Coronary artery (tissue), 2 donors: ENCODE data around the gene PCYT2.
"Not testable (repeated sequence)": the region's sequence is repeated elsewhere in the genome, so short reads cannot be mapped to it uniquely, and the experiment has no call there.

Experiments used
- DNase-seq: peaks from one replicate; pipeline ENCODE4 v3.0.0-alpha.2; 2017; ENCODE audit warnings: low spot score
- H3K27ac ChIP-seq, 2 donors: fragments of 200-600 bp; sonication (generic); one replicate each; pipeline ENCODE4 v1.5.1; 2016 to 2019
- H3K4me3 ChIP-seq: fragments of 200-600 bp; sonication (generic); 2 replicates; pipeline ENCODE4 v1.5.1; 2016; ENCODE audit warnings: mild to moderate bottlenecking, moderate library complexity
- TF ChIP-seq, protein P1 (sequence below): fragments of 200-600 bp; sonication (generic); IDR thresholded peaks from one replicate; pipeline ENCODE4 v1.5.1; 2019; ENCODE audit warnings: antibody characterized with exemption

Gene PCYT2

DNA sequence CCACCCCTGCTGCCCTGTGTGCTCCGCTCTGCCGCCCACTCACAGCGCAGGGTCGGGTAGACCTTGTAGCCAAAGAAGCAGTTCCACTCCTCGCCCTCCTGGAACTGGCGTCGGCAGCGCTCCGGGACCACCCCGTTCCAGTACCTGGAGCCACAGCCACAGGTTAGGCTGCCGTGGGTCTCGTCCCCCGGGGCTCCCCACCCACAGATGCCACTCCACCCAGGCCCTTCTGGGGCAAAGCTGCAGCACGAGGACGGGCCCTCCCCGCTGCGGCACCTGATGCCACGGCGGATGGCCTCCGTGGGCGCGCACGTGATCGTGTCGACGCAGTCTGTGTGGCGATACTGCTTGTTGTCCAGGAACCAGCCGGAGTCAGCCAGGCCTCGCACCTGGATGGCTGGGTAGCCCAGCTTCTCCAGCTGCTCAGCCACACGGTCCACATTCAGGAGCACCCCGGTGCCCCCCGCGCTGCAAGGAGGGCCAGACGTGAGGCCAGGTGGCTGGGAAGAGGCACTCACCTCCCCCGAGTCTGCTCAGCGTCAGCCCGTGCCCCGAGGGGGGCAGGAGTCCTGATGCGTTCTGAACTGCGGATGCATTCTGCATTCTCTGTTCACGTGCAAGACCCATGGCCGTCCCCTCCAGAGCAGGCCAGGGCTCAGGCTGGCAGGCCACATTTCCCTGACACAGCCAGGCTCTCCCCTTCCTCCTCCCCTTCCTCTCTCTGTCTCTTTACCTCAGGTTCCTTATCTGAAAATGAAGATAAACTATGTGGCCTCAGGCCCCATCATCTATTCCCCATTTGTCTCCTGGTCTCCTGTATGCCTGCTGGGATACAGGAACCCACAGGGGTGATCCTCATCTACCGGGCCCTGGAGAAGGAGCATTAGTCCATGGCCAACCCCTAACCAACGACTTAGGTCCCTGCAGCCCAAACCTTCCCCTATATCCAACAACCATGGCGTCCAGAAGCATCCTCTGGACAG is 45.7 kb upstream of the PCYT2 start:
- TF ChIP-seq, protein P1, sequence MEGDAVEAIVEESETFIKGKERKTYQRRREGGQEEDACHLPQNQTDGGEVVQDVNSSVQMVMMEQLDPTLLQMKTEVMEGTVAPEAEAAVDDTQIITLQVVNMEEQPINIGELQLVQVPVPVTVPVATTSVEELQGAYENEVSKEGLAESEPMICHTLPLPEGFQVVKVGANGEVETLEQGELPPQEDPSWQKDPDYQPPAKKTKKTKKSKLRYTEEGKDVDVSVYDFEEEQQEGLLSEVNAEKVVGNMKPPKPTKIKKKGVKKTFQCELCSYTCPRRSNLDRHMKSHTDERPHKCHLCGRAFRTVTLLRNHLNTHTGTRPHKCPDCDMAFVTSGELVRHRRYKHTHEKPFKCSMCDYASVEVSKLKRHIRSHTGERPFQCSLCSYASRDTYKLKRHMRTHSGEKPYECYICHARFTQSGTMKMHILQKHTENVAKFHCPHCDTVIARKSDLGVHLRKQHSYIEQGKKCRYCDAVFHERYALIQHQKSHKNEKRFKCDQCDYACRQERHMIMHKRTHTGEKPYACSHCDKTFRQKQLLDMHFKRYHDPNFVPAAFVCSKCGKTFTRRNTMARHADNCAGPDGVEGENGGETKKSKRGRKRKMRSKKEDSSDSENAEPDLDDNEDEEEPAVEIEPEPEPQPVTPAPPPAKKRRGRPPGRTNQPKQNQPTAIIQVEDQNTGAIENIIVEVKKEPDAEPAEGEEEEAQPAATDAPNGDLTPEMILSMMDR, result no peak
- Histone ChIP-seq H3K27ac (no peak overlapping the region), H3K4me3 (no peak overlapping the region)
- DNase-seq, result no peak

DNA sequence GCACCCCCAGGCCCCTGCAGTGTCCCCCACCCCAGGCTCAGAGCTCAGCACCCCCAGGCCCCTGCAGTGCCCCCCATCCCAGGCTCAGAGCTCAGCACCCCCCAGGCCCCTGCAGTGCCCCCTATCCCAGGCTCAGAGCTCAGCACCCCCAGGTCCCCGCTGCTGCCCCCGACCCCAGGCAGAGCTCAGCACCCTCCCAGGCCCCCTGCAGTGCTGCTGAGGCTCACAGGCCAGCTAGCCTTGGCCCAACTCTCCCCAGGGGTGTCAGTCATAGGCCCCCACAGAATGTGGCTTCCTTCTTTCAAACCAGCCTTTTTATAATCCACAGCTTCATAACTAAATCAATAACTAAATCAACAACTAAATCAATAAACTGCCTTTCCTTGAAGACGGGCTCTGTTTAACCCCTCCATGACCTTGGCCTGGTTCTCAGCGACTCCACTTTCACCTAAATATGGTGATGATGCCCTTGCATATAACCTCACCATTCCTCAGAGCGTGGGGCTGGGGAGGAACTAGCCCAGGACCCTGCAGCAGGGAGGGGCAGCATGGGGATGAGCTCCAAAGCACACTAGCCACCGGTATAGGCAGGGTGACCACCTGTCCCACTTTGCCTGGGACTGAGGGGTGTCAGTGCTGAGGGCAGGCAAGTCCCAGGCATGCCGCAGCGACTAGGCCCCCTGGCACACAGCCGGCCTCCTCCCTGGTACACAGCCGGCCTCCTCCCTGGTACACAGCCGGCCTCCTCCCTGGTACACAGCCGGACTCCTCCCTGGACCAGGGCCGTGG is 44.8 kb upstream of the PCYT2 start:
- no peak overlapping the region for H3K4me3 ChIP-seq
- no peak for DNase-seq
- TF ChIP-seq, protein P1, result no peak

DNA sequence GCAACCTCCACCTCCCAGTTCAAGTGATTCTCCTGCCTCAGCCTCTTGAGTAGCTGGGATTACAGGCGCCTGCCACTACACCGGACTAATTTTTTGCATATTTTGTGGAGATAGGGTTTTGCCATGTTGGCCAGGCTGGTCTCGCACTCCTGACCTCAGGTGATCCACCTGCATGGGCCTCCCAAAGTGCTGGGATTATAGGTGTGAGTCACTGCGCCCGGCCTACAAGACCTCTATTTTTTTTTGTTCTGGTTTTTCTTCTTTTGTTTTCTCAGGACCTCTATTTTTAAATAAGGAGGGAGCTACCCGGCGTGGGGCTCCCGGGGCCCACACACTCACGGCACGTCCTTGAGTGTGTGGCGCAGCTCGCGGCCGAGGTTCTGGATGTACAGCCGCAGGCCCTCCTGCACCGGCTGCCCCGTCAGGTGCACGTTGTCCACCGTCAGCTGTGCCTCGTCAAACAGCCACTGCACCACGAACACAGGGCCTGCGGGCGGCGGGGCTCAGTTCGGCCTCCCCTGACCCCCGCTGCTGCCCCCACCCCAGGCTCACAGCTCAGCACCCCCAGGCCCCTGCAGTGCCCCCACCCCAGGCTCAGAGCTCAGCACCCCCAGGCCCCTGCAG is 44.0 kb upstream of the PCYT2 start:
- TF ChIP-seq, protein P1, result no peak
- no peak overlapping the region for H3K27ac ChIP-seq
- no peak for DNase-seq
- no peak overlapping the region for H3K4me3 ChIP-seq

More for the DNA sequence above, 44.8 kb upstream of the PCYT2 start:
- no peak overlapping the region for H3K27ac ChIP-seq

DNA sequence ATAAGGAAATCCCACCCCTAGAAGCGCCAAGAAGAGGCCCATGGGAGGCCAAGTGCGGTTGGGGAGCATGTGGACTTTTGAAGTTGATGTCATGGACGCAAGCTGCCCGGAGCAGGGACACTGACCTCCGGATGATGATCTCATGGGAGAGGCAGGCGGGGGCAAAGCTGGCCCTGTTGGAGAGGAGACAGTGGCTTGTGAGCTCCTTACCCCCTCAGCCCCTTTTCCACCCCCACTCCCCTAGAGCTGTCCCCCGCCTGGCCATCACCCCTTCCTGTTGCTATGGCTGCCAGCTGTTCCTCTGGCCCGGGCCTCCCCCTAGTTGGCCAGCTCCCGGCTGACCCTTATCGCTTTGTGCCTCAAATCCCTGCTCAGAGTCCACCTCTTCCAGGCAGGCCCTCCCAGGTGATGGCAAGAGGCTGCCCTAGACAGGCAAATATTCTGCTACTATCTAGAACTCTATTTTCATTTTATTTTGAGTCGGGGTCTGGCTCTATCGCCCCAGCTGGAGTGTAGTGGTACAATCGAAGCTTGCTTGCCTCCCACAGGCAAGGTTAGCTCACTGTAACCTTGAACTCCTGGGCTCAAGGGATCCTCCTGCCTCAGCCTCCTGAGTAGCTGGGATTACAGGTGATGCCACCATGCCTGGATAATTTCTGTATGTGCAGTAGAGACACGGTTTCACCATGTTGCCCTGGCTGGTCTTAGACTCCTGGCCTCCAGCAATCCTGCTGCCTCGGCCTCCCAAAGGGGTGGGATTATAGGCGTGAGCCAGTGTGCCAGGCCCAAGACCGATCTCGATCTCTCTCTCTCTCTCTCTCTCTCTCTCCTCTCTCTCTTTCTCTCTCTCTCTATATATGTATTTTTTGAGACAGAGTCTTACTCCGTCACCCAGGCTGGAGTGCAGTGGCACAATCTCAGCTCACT is 43.2 kb upstream of the PCYT2 start:
- no peak for DNase-seq
- TF ChIP-seq, protein P1, result no peak
- no peak overlapping the region for H3K27ac ChIP-seq
- H3K4me3 ChIP-seq, result no peak overlapping the region

DNA sequence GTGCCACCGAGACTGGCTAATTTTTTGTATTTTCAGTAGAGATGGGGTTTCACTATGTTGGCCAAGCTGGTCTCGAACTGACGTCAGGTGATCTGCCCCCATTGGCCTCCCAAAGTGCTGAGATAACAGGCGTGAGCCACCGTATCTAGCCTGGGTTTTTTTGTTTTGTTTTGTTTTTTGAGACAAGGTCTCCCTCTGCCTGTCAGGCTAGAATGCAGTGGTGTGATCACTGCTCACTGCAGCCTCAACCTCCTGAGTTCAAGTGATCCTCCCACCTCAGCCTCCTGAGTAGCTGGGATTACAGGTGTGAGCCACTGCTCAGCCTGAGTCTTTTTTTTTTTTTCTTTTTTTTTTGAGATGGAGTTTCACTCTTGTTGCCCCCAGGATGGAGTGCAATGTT is 42.2 kb upstream of the PCYT2 start:
- H3K27ac ChIP-seq, H3K4me3 ChIP-seq, DNase-seq: not testable (repeated sequence)

DNA sequence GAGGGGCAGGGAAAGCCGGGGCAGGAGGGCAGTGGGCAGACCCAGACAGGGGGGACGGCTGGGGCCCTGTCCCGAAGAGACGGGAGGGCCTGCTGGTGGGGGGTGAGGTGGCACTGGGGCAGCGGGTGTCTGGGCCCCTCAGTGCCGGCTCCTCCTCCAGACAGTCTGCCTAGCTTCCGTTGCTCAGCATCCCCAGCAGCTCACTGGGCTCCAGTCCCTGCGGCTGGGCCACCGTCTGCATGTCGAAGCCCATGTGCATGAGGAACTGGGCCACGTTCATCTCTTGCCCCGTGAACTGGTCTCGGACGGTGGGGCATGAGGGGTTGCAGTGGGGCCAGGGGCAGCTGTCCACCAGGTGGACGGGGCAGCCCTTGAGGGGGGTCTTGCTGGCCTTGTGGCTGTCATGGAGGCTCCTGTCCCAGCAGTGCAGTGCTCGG is 41.6 kb upstream of the PCYT2 start:
- no peak overlapping the region for H3K4me3 ChIP-seq
- TF ChIP-seq, protein P1, result no peak
- DNase-seq, result no peak
- no peak overlapping the region for H3K27ac ChIP-seq
